Gastroesophageal sphincter (tissue), 3 donors: ENCODE results near the gene KLF2.

Source experiments
- CTCF ChIP-seq, 4 experiments: fragments of 200-600 bp in 2 of 4; fragments of 450-650 bp in 2 of 4; sonication (generic) in 1 of 4; IDR thresholded peaks; one replicate each; pipeline ENCODE4 v1.5.1; 2017 to 2019; ENCODE audit warnings: antibody characterized with exemption in 4 of 4, mild to moderate bottlenecking in 2 of 4, moderate library complexity in 2 of 4
- EP300 ChIP-seq: sonication (generic); formaldehyde crosslinking; IDR thresholded peaks from one replicate; pipeline ENCODE4 v1.6.1; 2017; ENCODE audit warnings: antibody characterized with exemption, mild to moderate bottlenecking
- POLR2A ChIP-seq, 2 donors: fragments of 450-650 bp; IDR thresholded peaks; one replicate each; pipeline ENCODE4 v1.6.1; 2017; ENCODE audit warnings: antibody characterized with exemption in 2 of 2, mild to moderate bottlenecking in 2 of 2, moderate library complexity in 1 of 2

- TF ChIP-seq CTCF (IDR thresholded peaks at IDR 0.05) (no peak), EP300 (no peak), POLR2A (IDR thresholded peaks at IDR 0.05) (no peak)
Observed at GRCh38 chr19:16342002-16342715, 17.5 kb downstream of the KLF2 start.
